ENCODE data around the gene MRPS12.
"Not testable (repeated sequence)": the region's sequence is repeated elsewhere in the genome, so short reads cannot be mapped to it uniquely, and the experiment has no call there.

The MRPS12 gene

GRCh38 chr19:38931521-38931793 is 713 bp downstream of the MRPS12 start:
- in situ Hi-C loops (cut with MboI; ENCODE audit: low sequenced_read_pairs), result no loop called here

GRCh38 chr19:38932425-38933179 is 1.9 kb downstream of the MRPS12 start:
- in situ Hi-C loops (cut with MboI; ENCODE audit: low sequenced_read_pairs), result no loop called here

GRCh38 chr19:38933544-38933943 is 2.8 kb downstream of the MRPS12 start:
- in situ Hi-C loops (cut with MboI; ENCODE audit: low sequenced_read_pairs), result no loop called here

GRCh38 chr19:38939957-38940356 is 9.2 kb downstream of the MRPS12 start:
- in situ Hi-C loops (cut with MboI; ENCODE audit: low sequenced_read_pairs), result no loop called here

- in situ Hi-C loops (cut with MboI; ENCODE audit: low sequenced_read_pairs), result not testable (repeated sequence)
These were observed 10.7 kb downstream of the MRPS12 start for GRCh38 chr19:38941466-38941865.

GRCh38 chr19:38941979-38942378 is 11.2 kb downstream of the MRPS12 start:
- in situ Hi-C loops (cut with MboI; ENCODE audit: low sequenced_read_pairs), result no loop called here

- in situ Hi-C loops (cut with MboI; ENCODE audit: low sequenced_read_pairs), result no loop called here
These were observed 11.9 kb downstream of the MRPS12 start for GRCh38 chr19:38942471-38943181.

- in situ Hi-C loops (cut with MboI; ENCODE audit: low sequenced_read_pairs), result no loop called here
These were observed 14.3 kb downstream of the MRPS12 start for GRCh38 chr19:38944981-38945506.

- in situ Hi-C loops (cut with MboI; ENCODE audit: low sequenced_read_pairs), result no loop called here
These were observed 15.0 kb downstream of the MRPS12 start for GRCh38 chr19:38945562-38946228.

GRCh38 chr19:38946229-38947010 is 15.7 kb downstream of the MRPS12 start:
- in situ Hi-C loops (cut with MboI; ENCODE audit: low sequenced_read_pairs), result no loop called here

GRCh38 chr19:38949580-38950367 is 19.0 kb downstream of the MRPS12 start:
- in situ Hi-C loops (cut with MboI; ENCODE audit: low sequenced_read_pairs), result no loop called here

- in situ Hi-C loops (cut with MboI; ENCODE audit: low sequenced_read_pairs), result no loop called here
These were observed 20.4 kb downstream of the MRPS12 start for GRCh38 chr19:38951187-38951586.

GRCh38 chr19:38952395-38953165 is 21.8 kb downstream of the MRPS12 start:
- in situ Hi-C loops (cut with MboI; ENCODE audit: low sequenced_read_pairs), result no loop called here

- in situ Hi-C loops (cut with MboI; ENCODE audit: low sequenced_read_pairs), result no loop called here
These were observed 22.9 kb downstream of the MRPS12 start for GRCh38 chr19:38953677-38954076.

- in situ Hi-C loops (cut with MboI; ENCODE audit: low sequenced_read_pairs), result no loop called here
These were observed 25.5 kb downstream of the MRPS12 start for GRCh38 chr19:38956264-38956663.

GRCh38 chr19:38958301-38958700 is 27.6 kb downstream of the MRPS12 start:
- in situ Hi-C loops (cut with MboI; ENCODE audit: low sequenced_read_pairs), result no loop called here

GRCh38 chr19:38959618-38960017 is 28.9 kb downstream of the MRPS12 start:
- in situ Hi-C loops (cut with MboI; ENCODE audit: low sequenced_read_pairs), result no loop called here

GRCh38 chr19:38964738-38965137 is 34.0 kb downstream of the MRPS12 start:
- in situ Hi-C loops (cut with MboI; ENCODE audit: low sequenced_read_pairs), result no loop called here

- in situ Hi-C loops (cut with MboI; ENCODE audit: low sequenced_read_pairs), result not testable (repeated sequence)
These were observed 35.4 kb downstream of the MRPS12 start for GRCh38 chr19:38966149-38966548.
